GM12875 (cell line): Measurements from ENCODE around the gene PRORP.

Source experiments
- H3K4me3 ChIP-seq: one replicate; pipeline ENCODE4 v1.5.1; 2011; ENCODE audit warnings: low read depth, low read length, control low read depth
- TF ChIP-seq, protein P1 (sequence below): IDR thresholded peaks from 2 replicates; pipeline ENCODE4 v1.5.1; 2011; ENCODE audit warnings: low read depth, mild to moderate bottlenecking, control low read depth, inconsistent platforms, low read length, moderate library complexity, borderline replicate concordance; ENCODE audit not compliant: insufficient read depth

The PRORP gene

DNA sequence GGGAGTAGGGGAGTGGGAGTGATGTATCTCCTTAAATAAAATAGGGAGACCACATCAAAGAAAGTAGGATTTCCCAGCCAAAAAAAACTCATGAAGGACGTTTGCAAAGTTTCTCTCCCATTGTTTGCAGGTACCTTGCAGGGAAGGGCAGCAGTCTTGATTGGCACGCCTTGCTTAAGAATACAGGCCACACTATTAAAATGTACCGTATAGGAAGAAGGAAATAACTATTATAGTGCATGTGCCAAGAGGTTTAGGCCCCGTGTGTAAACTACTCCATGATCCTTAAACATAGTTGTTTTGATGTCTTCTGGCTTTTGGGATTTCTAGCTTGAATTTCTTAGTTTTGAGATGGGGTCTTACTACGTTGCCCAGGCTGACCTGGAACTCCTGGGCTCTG, 42.5 kb downstream of the PRORP start:
- TF ChIP-seq, protein P1, sequence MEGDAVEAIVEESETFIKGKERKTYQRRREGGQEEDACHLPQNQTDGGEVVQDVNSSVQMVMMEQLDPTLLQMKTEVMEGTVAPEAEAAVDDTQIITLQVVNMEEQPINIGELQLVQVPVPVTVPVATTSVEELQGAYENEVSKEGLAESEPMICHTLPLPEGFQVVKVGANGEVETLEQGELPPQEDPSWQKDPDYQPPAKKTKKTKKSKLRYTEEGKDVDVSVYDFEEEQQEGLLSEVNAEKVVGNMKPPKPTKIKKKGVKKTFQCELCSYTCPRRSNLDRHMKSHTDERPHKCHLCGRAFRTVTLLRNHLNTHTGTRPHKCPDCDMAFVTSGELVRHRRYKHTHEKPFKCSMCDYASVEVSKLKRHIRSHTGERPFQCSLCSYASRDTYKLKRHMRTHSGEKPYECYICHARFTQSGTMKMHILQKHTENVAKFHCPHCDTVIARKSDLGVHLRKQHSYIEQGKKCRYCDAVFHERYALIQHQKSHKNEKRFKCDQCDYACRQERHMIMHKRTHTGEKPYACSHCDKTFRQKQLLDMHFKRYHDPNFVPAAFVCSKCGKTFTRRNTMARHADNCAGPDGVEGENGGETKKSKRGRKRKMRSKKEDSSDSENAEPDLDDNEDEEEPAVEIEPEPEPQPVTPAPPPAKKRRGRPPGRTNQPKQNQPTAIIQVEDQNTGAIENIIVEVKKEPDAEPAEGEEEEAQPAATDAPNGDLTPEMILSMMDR: no peak
- no peak overlapping the region for H3K4me3 ChIP-seq

DNA sequence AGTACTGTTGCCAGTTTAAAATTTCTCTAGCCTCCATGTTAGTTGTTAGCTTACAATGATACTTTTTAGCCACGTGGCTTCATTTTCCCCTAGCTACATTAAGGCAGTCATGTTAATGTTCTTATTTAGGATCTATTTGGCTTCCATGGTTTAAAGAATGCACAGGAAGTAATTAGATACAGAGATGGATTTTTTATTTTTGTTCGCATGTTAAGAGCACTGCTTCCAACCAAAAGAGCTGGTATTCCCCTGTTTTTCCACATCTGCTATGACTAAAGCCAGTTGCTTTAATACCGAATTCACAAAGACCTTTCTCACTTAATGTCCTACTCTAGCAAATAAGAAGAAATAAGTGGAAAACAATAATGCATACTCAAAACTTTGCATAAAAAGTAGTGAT, 45.1 kb downstream of the PRORP start:
- TF ChIP-seq, protein P1: no peak
- H3K4me3 ChIP-seq: no peak overlapping the region
